ENCODE results near the gene ITGB1. TPM values are rescaled to one million over a fixed set of nuclear protein-coding genes. Genes with fewer than 3 reads are reported as not detected.

Gene ITGB1
- total RNA-seq, 2 experiments from 2014 or later = 82.4 to 82.9 TPM

- no peaks in the 10 kb centered on the region for H3K27me3 ChIP-seq (ENCODE audit: control insufficient read depth in 1 of 2, insufficient read depth in 2 of 2, low read length in 2 of 2)
- DNase-seq = no peak
- POLR2A ChIA-PET = no interaction called here
- intact Hi-C loops (cut with DNase I, micrococcal nuclease) = no loop called here
- no peaks in the 10 kb centered on the region for H3K36me3 ChIP-seq (ENCODE audit: insufficient read depth, low read length)
- H3K27ac ChIP-seq (ENCODE audit: low read depth in 1 of 2, low read length in 2 of 2) = no peak overlapping the region
- Mint-ChIP-seq H3K27ac (no peak overlapping the region), H3K36me3 (ENCODE audit: low read depth) (peaks cover 9% of the 10 kb centered on the region), H3K4me3 (no peak overlapping the region), H3K4me1 (ENCODE audit: low read depth) (peaks cover 21% of the 10 kb centered on the region), H3K27me3 (no peaks in the 10 kb centered on the region), H3K9me3 (peaks cover 3% of the 10 kb centered on the region)
- no peak overlapping the region for H3K4me3 ChIP-seq (ENCODE audit: low read length)
- TF ChIP-seq CTCF (IDR thresholded peaks at IDR 0.05) = no peak
- ATAC-seq (ENCODE audit: poor library complexity) = no peak
- CTCF ChIA-PET = no interaction called here
- H3K9me3 ChIP-seq (ENCODE audit: control insufficient read depth in 1 of 2, insufficient read depth in 1 of 2, low read length in 2 of 2) = no peaks in the 10 kb centered on the region
- H3K4me1 ChIP-seq (ENCODE audit: insufficient read depth, low read length) = peaks cover 10% of the 10 kb centered on the region
These were observed 4.5 kb upstream of the ITGB1 start for GRCh38 chr10:32962521-32962920.

- Mint-ChIP-seq H3K27me3 (no peaks in the 10 kb centered on the region), H3K9me3 (peaks cover 3% of the 10 kb centered on the region), H3K4me3 (no peak overlapping the region), H3K36me3 (ENCODE audit: low read depth) (peaks cover 12% of the 10 kb centered on the region), H3K4me1 (ENCODE audit: low read depth) (peaks cover 21% of the 10 kb centered on the region), H3K27ac (no peak overlapping the region)
- POLR2A ChIA-PET = no interaction called here
- H3K27me3 ChIP-seq (ENCODE audit: control insufficient read depth in 1 of 2, insufficient read depth in 2 of 2, low read length in 2 of 2) = no peaks in the 10 kb centered on the region
- peak in 1 of 14 experiments; percentile 40 for DNase-seq
- no peaks in the 10 kb centered on the region for H3K9me3 ChIP-seq (ENCODE audit: control insufficient read depth in 1 of 2, insufficient read depth in 1 of 2, low read length in 2 of 2)
- CTCF ChIA-PET = no interaction called here
- intact Hi-C loops (cut with DNase I, micrococcal nuclease) = no loop called here
- no peak for ATAC-seq (ENCODE audit: poor library complexity)
- no peak for TF ChIP-seq CTCF (IDR thresholded peaks at IDR 0.05)
- no peaks in the 10 kb centered on the region for H3K36me3 ChIP-seq (ENCODE audit: insufficient read depth, low read length)
- H3K4me1 ChIP-seq (ENCODE audit: insufficient read depth, low read length) = peaks cover 13% of the 10 kb centered on the region
- H3K4me3 ChIP-seq (ENCODE audit: low read length) = no peak overlapping the region
- no peak overlapping the region for H3K27ac ChIP-seq (ENCODE audit: low read depth in 1 of 2, low read length in 2 of 2)
These were observed 3.9 kb upstream of the ITGB1 start for GRCh38 chr10:32961895-32962369.

GRCh38 chr10:32961343-32961894, 3.4 kb upstream of the ITGB1 start:
- Mint-ChIP-seq H3K27me3 (no peaks in the 10 kb centered on the region), H3K4me1 (ENCODE audit: low read depth) (peaks cover 25% of the 10 kb centered on the region), H3K4me3 (no peak overlapping the region), H3K36me3 (ENCODE audit: low read depth) (peaks cover 12% of the 10 kb centered on the region), H3K27ac (no peak overlapping the region), H3K9me3 (peaks cover 1% of the 10 kb centered on the region)
- Histone ChIP-seq H3K4me1 (ENCODE audit: insufficient read depth, low read length) (peaks cover 18% of the 10 kb centered on the region), H3K36me3 (ENCODE audit: insufficient read depth, low read length) (no peaks in the 10 kb centered on the region), H3K27me3 (ENCODE audit: control insufficient read depth in 1 of 2, insufficient read depth in 2 of 2, low read length in 2 of 2) (no peaks in the 10 kb centered on the region), H3K4me3 (ENCODE audit: low read length) (no peak overlapping the region), H3K9me3 (ENCODE audit: control insufficient read depth in 1 of 2, insufficient read depth in 1 of 2, low read length in 2 of 2) (no peaks in the 10 kb centered on the region), H3K27ac (ENCODE audit: low read depth in 1 of 2, low read length in 2 of 2) (no peak overlapping the region)
- CTCF ChIA-PET = no interaction called here
- TF ChIP-seq CTCF (IDR thresholded peaks at IDR 0.05) = no peak
- POLR2A ChIA-PET = no interaction called here
- DNase-seq (no peak), ATAC-seq (ENCODE audit: poor library complexity) (no peak)
- intact Hi-C loops (cut with DNase I, micrococcal nuclease) = no loop called here
